GM18867 (cell line): ENCODE data around the gene TNFRSF18.

Source experiments
- ATAC-seq: cut with Tn5 transposase; IDR thresholded peaks from one replicate; pipeline ENCODE4 v1.9.1; 2021; ENCODE audit warnings: mild to moderate bottlenecking, moderate library complexity; ENCODE audit not compliant: unreplicated experiment

TNFRSF18 gene

GRCh38 chr1:1228596-1229321, 22.4 kb upstream of the TNFRSF18 start:
- no peak for ATAC-seq

- no peak for ATAC-seq
Measured at GRCh38 chr1:1228187-1228586, 21.8 kb upstream of the TNFRSF18 start.

GRCh38 chr1:1227386-1227785, 21.0 kb upstream of the TNFRSF18 start:
- no peak for ATAC-seq

GRCh38 chr1:1226566-1227362, 20.4 kb upstream of the TNFRSF18 start:
- ATAC-seq: no peak

GRCh38 chr1:1225913-1226312, 19.5 kb upstream of the TNFRSF18 start:
- ATAC-seq: no peak

- ATAC-seq: no peak
Measured at GRCh38 chr1:1225238-1225845, 18.9 kb upstream of the TNFRSF18 start.

GRCh38 chr1:1223891-1224290, 17.5 kb upstream of the TNFRSF18 start:
- ATAC-seq: no peak

- no peak for ATAC-seq
Measured at GRCh38 chr1:1223321-1223720, 16.9 kb upstream of the TNFRSF18 start.

GRCh38 chr1:1222575-1223225, 16.3 kb upstream of the TNFRSF18 start:
- ATAC-seq: no peak

GRCh38 chr1:1221887-1222574, 15.6 kb upstream of the TNFRSF18 start:
- ATAC-seq: no peak

- ATAC-seq: no peak
Measured at GRCh38 chr1:1220197-1220596, 13.8 kb upstream of the TNFRSF18 start.

- ATAC-seq: no peak
Measured at GRCh38 chr1:1219341-1219740, 12.9 kb upstream of the TNFRSF18 start.

- no peak for ATAC-seq
Measured at GRCh38 chr1:1218524-1219200, 12.3 kb upstream of the TNFRSF18 start.

- ATAC-seq: no peak
Measured at GRCh38 chr1:1217621-1218523, 11.5 kb upstream of the TNFRSF18 start.

- no peak for ATAC-seq
Measured at GRCh38 chr1:1216770-1217620, 10.6 kb upstream of the TNFRSF18 start.

- no peak for ATAC-seq
Measured at GRCh38 chr1:1215881-1216605, 9.7 kb upstream of the TNFRSF18 start.

GRCh38 chr1:1215080-1215676, 8.8 kb upstream of the TNFRSF18 start:
- no peak for ATAC-seq
